HepG2 (cell line): Measurements from ENCODE around the gene POLR3E. TPM values are rescaled to one million over a fixed set of nuclear protein-coding genes. Genes with fewer than 3 reads are reported as not detected.

Experiments used
- AGO2 ChIP-seq: fragments of 200-400 bp; formaldehyde crosslinking; optimal IDR thresholded peaks from 2 replicates; pipeline ENCODE3; 2017; ENCODE audit warnings: mild to moderate bottlenecking, low read depth, low read length, moderate library complexity
- ASH2L ChIP-seq: fragments of 300-600, 200-600 bp; sonication (generic); IDR thresholded peaks from 2 replicates; pipeline ENCODE4 v1.7.0; 2017; ENCODE audit warnings: low read depth, mild to moderate bottlenecking, moderate library complexity, mixed read lengths, low read length; ENCODE audit not compliant: insufficient read length
- FOXO1 ChIP-seq: sonication (generic); formaldehyde crosslinking; IDR thresholded peaks from 2 replicates; pipeline ENCODE4 v1.4.0; 2020; ENCODE audit warnings: missing genetic modification reagents
- GABPB1 ChIP-seq: IDR thresholded peaks from 2 replicates; pipeline ENCODE4 v1.6.1; 2016; ENCODE audit warnings: mild to moderate bottlenecking, missing genetic modification reagents, moderate library complexity, missing compliant biosample characterization
- IKZF4 ChIP-seq: sonication (generic); formaldehyde crosslinking; IDR thresholded peaks from 2 replicates; pipeline ENCODE4 v1.5.1; 2020; ENCODE audit warnings: borderline replicate concordance, mild to moderate bottlenecking, low read depth, missing genetic modification reagents; ENCODE audit errors: not compliant biosample characterization
- JUND ChIP-seq: sonication (generic); formaldehyde crosslinking; IDR thresholded peaks from 2 replicates; pipeline ENCODE4 v1.8.0; 2022; ENCODE audit warnings: mild to moderate bottlenecking, missing genetic modification reagents
- KLF16 ChIP-seq, 2 experiments: sonication (generic) in 1 of 2; formaldehyde crosslinking in 1 of 2; IDR thresholded peaks; 2 replicates each; pipeline versions ENCODE4 v1.6.1 to v1.8.0; 2016 to 2023; ENCODE audit warnings: missing genetic modification reagents in 2 of 2, missing compliant biosample characterization in 1 of 2
- MLLT10 ChIP-seq: sonication (generic); formaldehyde crosslinking; IDR thresholded peaks from 2 replicates; pipeline ENCODE4 v1.4.0; 2020; ENCODE audit warnings: missing genetic modification reagents
- POLR2AphosphoS5 ChIP-seq: IDR thresholded peaks from 2 replicates; pipeline ENCODE4 v1.6.1; 2012; ENCODE audit warnings: low read depth, low read length
- RAD21 ChIP-seq: fragments of 450-650 bp; formaldehyde crosslinking; IDR thresholded peaks from 2 replicates; pipeline ENCODE4 v1.5.0; 2020; ENCODE audit warnings: mild to moderate bottlenecking
- SATB2 ChIP-seq: sonication (generic); formaldehyde crosslinking; IDR thresholded peaks from 2 replicates; pipeline ENCODE4 v1.5.0; 2020; ENCODE audit warnings: missing genetic modification reagents
- SMC3 ChIP-seq: IDR thresholded peaks from 2 replicates; pipeline ENCODE4 v1.6.1; 2011; ENCODE audit warnings: low read length, improper control_type of control experiment
- SUZ12 ChIP-seq: fragments of 150-350 bp; IDR thresholded peaks from 2 replicates; pipeline ENCODE4 v1.6.1; 2014; ENCODE audit warnings: low read depth, low read length
- TBL1XR1 ChIP-seq: fragments of 150-350 bp; IDR thresholded peaks from 2 replicates; pipeline ENCODE4 v1.6.1; 2014; ENCODE audit warnings: borderline replicate concordance, low read length; ENCODE audit not compliant: partially characterized antibody
- TEAD3 ChIP-seq: optimal IDR thresholded peaks from 2 replicates; pipeline ENCODE3; 2016; ENCODE audit warnings: borderline replicate concordance
- UBTF ChIP-seq: sonication (generic); formaldehyde crosslinking; IDR thresholded peaks from 2 replicates; pipeline ENCODE4 v1.4.0; 2020; ENCODE audit warnings: mild to moderate bottlenecking, missing genetic modification reagents
- ZFP90 ChIP-seq: sonication (generic); formaldehyde crosslinking; IDR thresholded peaks from 2 replicates; pipeline ENCODE4 v1.8.0; 2022; ENCODE audit warnings: missing genetic modification reagents, mild to moderate bottlenecking, inconsistent platforms, borderline replicate concordance
- ZNF138 ChIP-seq: sonication (generic); formaldehyde crosslinking; IDR thresholded peaks from 2 replicates; pipeline ENCODE4 v1.5.0; 2020; ENCODE audit warnings: mild to moderate bottlenecking, low read depth, missing genetic modification reagents
- ZNF205 ChIP-seq: IDR thresholded peaks from 2 replicates; pipeline ENCODE4 v1.6.1; 2018; ENCODE audit warnings: missing biosample characterization, missing genetic modification reagents
- ZNF224 ChIP-seq: sonication (generic); formaldehyde crosslinking; IDR thresholded peaks from 2 replicates; pipeline ENCODE4 v1.5.0; 2020; ENCODE audit warnings: mild to moderate bottlenecking, missing genetic modification reagents
- ZNF737 ChIP-seq: sonication (generic); formaldehyde crosslinking; IDR thresholded peaks from 2 replicates; pipeline ENCODE4 v1.5.0; 2020; ENCODE audit warnings: missing genetic modification reagents, mild to moderate bottlenecking, borderline replicate concordance
- ZNF761 ChIP-seq: sonication (generic); formaldehyde crosslinking; conservative IDR thresholded peaks from 2 replicates; pipeline ENCODE4 v1.4.0; 2020; ENCODE audit warnings: mild to moderate bottlenecking, missing genetic modification reagents
- polyA plus RNA-seq, 8 experiments: library from polyadenylated mRNA; depleted of rRNA in 3 of 8; stranded (reverse) in 7 of 8; unstranded in 1 of 8; fragments of >200 nt; fragmentation: Illumina TruSeq in 4 of 8; extraction: Trizol in 4 of 8; gene quantifications; 2 replicates each; pipeline versions ENCODE4 v1.2.1 to v1.2.3, GENCODE V29; 2011 to 2016; ENCODE audit warnings: low read depth in 4 of 8, missing spikeins in 1 of 8, mixed read lengths in 1 of 8; ENCODE audit not compliant: insufficient read depth in 1 of 8
- total RNA-seq, 5 experiments: library from RNA; depleted of rRNA; stranded (reverse); fragments of >200 nt; fragmentation: Illumina TruSeq; extraction: Trizol; gene quantifications; 2 replicates each; pipeline ENCODE4 v1.2.3, GENCODE V29; 2016; ENCODE audit warnings: low read depth in 1 of 5
- TF ChIP-seq, protein P1 (sequence below), 2 experiments: sonication (generic) in 1 of 2; formaldehyde crosslinking in 1 of 2; IDR thresholded peaks; 2 replicates each; pipeline versions ENCODE4 v1.4.0 to v1.6.1; 2018 to 2020; ENCODE audit warnings: missing genetic modification reagents in 2 of 2, borderline replicate concordance in 1 of 2, low read depth in 1 of 2, mild to moderate bottlenecking in 1 of 2, missing biosample characterization in 1 of 2

Gene POLR3E
- total and polyA plus RNA-seq, 2 of the 13 experiments (the other 11 are each of a cell fraction or from before 2014, with no cell fraction given): 135 to 262 TPM

DNA sequence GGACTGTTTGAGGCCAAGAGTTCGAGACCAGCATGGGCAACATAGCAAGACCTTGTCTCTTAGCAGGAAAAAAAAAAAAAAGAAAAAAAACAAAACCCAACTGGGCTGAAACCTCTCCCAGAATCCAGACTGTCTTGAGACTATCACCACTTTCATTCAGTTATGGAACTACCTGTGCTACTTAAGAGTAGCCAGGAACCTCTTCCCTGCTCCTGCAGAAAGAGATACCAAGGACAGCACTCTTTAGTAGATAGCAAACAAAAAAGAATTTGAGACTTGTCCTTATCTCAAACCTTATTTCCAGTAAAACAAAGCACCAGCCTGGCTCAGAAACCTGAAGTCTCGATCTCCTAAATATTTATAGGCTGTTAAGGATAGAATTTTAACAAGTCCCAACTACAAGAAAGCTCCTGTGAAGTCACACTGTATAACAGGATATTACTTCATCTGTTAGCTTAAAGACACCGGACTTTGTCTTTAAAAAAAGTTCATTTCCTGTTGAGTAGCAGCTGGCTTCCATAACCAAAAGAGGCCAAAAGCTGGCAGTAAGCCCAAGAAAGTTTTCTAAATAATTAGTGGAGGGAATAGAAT, 72.1 kb downstream of the POLR3E start (continued):
- no peak for TF ChIP-seq ZFP90
- TF ChIP-seq SUZ12: no peak
- TF ChIP-seq ASH2L: no peak
- TF ChIP-seq SMC3: no peak
- peak; percentile 72 for TF ChIP-seq GABPB1 (CRISPR knock-in tag)
- peak in 1 of 2 experiments; percentile 55; a peak in 2 of 4 replicates for TF ChIP-seq KLF16 (CRISPR knock-in tag; IDR thresholded peaks at IDR 0.05)
- no peak for TF ChIP-seq ZNF224
- TF ChIP-seq SATB2 (CRISPR knock-in tag): no peak
- TF ChIP-seq ZNF138 (CRISPR knock-in tag): no peak
- TF ChIP-seq UBTF (CRISPR knock-in tag): no peak
- no peak for TF ChIP-seq JUND
- no peak for TF ChIP-seq ZNF205 (CRISPR knock-in tag)
- TF ChIP-seq, protein P1, sequence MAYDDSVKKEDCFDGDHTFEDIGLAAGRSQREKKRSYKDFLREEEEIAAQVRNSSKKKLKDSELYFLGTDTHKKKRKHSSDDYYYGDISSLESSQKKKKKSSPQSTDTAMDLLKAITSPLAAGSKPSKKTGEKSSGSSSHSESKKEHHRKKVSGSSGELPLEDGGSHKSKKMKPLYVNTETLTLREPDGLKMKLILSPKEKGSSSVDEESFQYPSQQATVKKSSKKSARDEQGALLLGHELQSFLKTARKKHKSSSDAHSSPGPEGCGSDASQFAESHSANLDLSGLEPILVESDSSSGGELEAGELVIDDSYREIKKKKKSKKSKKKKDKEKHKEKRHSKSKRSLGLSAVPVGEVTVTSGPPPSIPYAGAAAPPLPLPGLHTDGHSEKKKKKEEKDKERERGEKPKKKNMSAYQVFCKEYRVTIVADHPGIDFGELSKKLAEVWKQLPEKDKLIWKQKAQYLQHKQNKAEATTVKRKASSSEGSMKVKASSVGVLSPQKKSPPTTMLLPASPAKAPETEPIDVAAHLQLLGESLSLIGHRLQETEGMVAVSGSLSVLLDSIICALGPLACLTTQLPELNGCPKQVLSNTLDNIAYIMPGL (CRISPR knock-in tag; IDR thresholded peaks at IDR 0.05; ENCODE audit: borderline replicate concordance in 1 of 2, low read depth in 1 of 2): peak in 1 of 2 experiments; percentile 53; a peak in 1 of 4 replicates
- no peak for TF ChIP-seq AGO2
- TF ChIP-seq TEAD3: no peak
- TF ChIP-seq RAD21 (CRISPR knock-in tag): no peak
- no peak for TF ChIP-seq POLR2AphosphoS5
- TF ChIP-seq FOXO1: no peak
- TF ChIP-seq IKZF4: no peak
- no peak for TF ChIP-seq ZNF761 (CRISPR knock-in tag)
- no peak for TF ChIP-seq TBL1XR1
- no peak for TF ChIP-seq ZNF737 (CRISPR knock-in tag)
- no peak for TF ChIP-seq MLLT10
